K562 (cell line): Measurements from ENCODE around the gene DPEP2NB. TPM values are rescaled to one million over a fixed set of nuclear protein-coding genes. Genes with fewer than 3 reads are reported as not detected.

ENCODE experiments used
- ATAC-seq: fragments of 200-7000 bp; cut with Tn5 transposase; 3 replicates; pipeline ENCODE4 v1.9.1; 2020; ENCODE audit warnings: moderate library complexity
- BruUV-seq: library from RNA; stranded (reverse); fragments of 400-500 nt; replicated peaks from 2 replicates; lab custom pipeline; 2021; lab: Mats Ljungman, UMichigan
- CTCF ChIA-PET: fragments of 300-600 bp; formaldehyde crosslinking; extraction: SDS; loops from one replicate; lab custom pipeline; 2021; ENCODE audit warnings: low intra/inter-chr PET ratio; lab: Yijun Ruan, JAX
- POLR2A ChIA-PET: fragments of 300-600, 350-650 bp; sonication (Branson Sonifier 250); formaldehyde crosslinking; extraction: SDS; loops from one replicate; lab custom pipeline; 2021; ENCODE audit warnings: antibody characterized with exemption, inconsistent platforms; lab: Yijun Ruan, JAX
- DNase-seq, 4 experiments: peaks; one replicate each; pipeline versions ENCODE4 v3.0.0 to v3.0.0-alpha.2; 2011 to 2018; ENCODE audit warnings: low spot score in 3 of 4, mixed read lengths in 3 of 4; ENCODE audit errors: extremely low read depth in 1 of 4
- FAIRE-seq: peaks from 2 replicates; lab custom pipeline; 2011; peaks lifted over from hg19 to GRCh38; lab: Jason Lieb, UNC
- H2AFZ ChIP-seq: 2 replicates; pipeline ENCODE4 v1.6.0; 2011; ENCODE audit warnings: low read depth, low read length, control low read depth, inconsistent platforms
- H3K27ac ChIP-seq: fragments of 200-600 bp; 3 replicates; pipeline ENCODE4 v1.8.0; 2011; ENCODE audit warnings: low read depth, mild to moderate bottlenecking, control low read depth, inconsistent platforms, low read length, moderate library complexity, mixed read lengths; ENCODE audit errors: extremely low read depth
- H3K27me3 ChIP-seq, 2 experiments: fragments of 300-600 bp in 1 of 2; 2 replicates in 1 of 2; 3 replicates in 1 of 2; pipeline versions ENCODE4 v1.6.0 to v1.8.0; 2011; ENCODE audit warnings: inconsistent platforms in 2 of 2, low read length in 2 of 2, mild to moderate bottlenecking in 1 of 2, mixed read lengths in 1 of 2, moderate library complexity in 1 of 2; ENCODE audit not compliant: control insufficient read depth in 2 of 2, insufficient read depth in 2 of 2
- H3K36me3 ChIP-seq: fragments of 300-600 bp; 3 replicates; pipeline ENCODE4 v1.8.0; 2011; ENCODE audit warnings: mild to moderate bottlenecking, low read length, inconsistent platforms; ENCODE audit not compliant: control insufficient read depth, insufficient read depth
- H3K4me1 ChIP-seq, 2 experiments: fragments of 200-600 bp in 1 of 2; replicated peaks in 1 of 2; 2 replicates in 1 of 2; 3 replicates in 1 of 2; pipeline versions ENCODE4 v1.5.1 to v1.8.0; 2011; ENCODE audit warnings: inconsistent platforms in 2 of 2, low read length in 2 of 2, mild to moderate bottlenecking in 1 of 2, mixed read lengths in 1 of 2, moderate library complexity in 1 of 2; ENCODE audit not compliant: control insufficient read depth in 2 of 2, insufficient read depth in 2 of 2
- H3K4me2 ChIP-seq: 2 replicates; pipeline ENCODE4 v1.6.1; 2011; ENCODE audit warnings: low read length, control low read depth, inconsistent platforms, mixed read lengths; ENCODE audit not compliant: insufficient read depth
- H3K4me3 ChIP-seq: fragments of 200-600 bp; sonication (generic), shearing (Covaris generic); 2 replicates; pipeline ENCODE4 v1.5.1; 2016; ENCODE audit warnings: control low read depth, inconsistent platforms
- H3K79me2 ChIP-seq: fragments of 200-600 bp; 3 replicates; pipeline ENCODE4 v1.8.0; 2011; ENCODE audit warnings: low read length, inconsistent platforms; ENCODE audit not compliant: control insufficient read depth, insufficient read depth
- H3K9ac ChIP-seq, 2 experiments: 2 replicates each; pipeline versions ENCODE4 v1.6.0 to v1.6.1; 2011; ENCODE audit warnings: low read depth in 2 of 2, low read length in 2 of 2, control low read depth in 1 of 2, inconsistent platforms in 1 of 2, mild to moderate bottlenecking in 1 of 2, mixed read lengths in 1 of 2; ENCODE audit not compliant: insufficient read depth in 1 of 2
- H3K9me1 ChIP-seq: one replicate; pipeline ENCODE4 v1.6.0; 2011; ENCODE audit warnings: inconsistent platforms, mild to moderate bottlenecking, low read length, moderate library complexity; ENCODE audit not compliant: control insufficient read depth, insufficient read depth
- H3K9me3 ChIP-seq: replicated peaks from 2 replicates; pipeline ENCODE4 v1.5.1; 2011; ENCODE audit warnings: low read depth, low read length, inconsistent platforms; ENCODE audit not compliant: control insufficient read depth, insufficient read depth
- H4K20me1 ChIP-seq: replicated peaks from 2 replicates; pipeline ENCODE4 v1.6.1; 2011; ENCODE audit warnings: low read length, inconsistent platforms, mixed read lengths; ENCODE audit not compliant: control insufficient read depth, insufficient read depth
- NR4A1 ChIP-seq, 2 experiments: fragments of 250-450 bp in 1 of 2; fragments of 450-650 bp in 1 of 2; sonication (Bioruptor Pico) in 1 of 2; IDR thresholded peaks; 2 replicates each; pipeline versions ENCODE4 v1.4.0 to v1.6.1; 2016 to 2020; ENCODE audit warnings: mild to moderate bottlenecking in 2 of 2, missing compliant biosample characterization in 1 of 2, missing genetic modification characterization in 1 of 2, moderate library complexity in 1 of 2
- ZBTB1 ChIP-seq: sonication (generic); formaldehyde crosslinking; IDR thresholded peaks from 2 replicates; pipeline ENCODE4 v1.8.1; 2023; ENCODE audit warnings: missing genetic modification reagents, low read depth, mild to moderate bottlenecking, borderline replicate concordance
- WGBS: fragments of 100-300 bp; shearing (Covaris generic); methylation state at CpG from one replicate; pipeline ENCODE4 v1.1.6; 2016; ENCODE audit warnings: low coverage, mixed read lengths; ENCODE audit not compliant: insufficient coverage; ENCODE audit errors: missing lambda C conversion rate; 5-methylcytosine and 5-hydroxymethylcytosine counted together
- in situ Hi-C: fragments of 300-500 bp; cut with MboI; formaldehyde crosslinking; loops from 4 replicates; pipeline ENCODE4 v1.15.0; 2018; ENCODE audit warnings: inconsistent platforms, mixed read lengths
- intact Hi-C: fragments of 100-400 bp; cut with micrococcal nuclease; formaldehyde crosslinking; loops from 2 replicates; pipeline ENCODE4 v1.14.2; 2022
- polyA plus RNA-seq, 8 experiments: library from polyadenylated mRNA; depleted of rRNA in 4 of 8; stranded (reverse) in 5 of 8; unstranded in 3 of 8; fragments of >200 nt; fragmentation: Nextera tagmentation in 2 of 8; fragmentation: Illumina TruSeq in 1 of 8; extraction: Ambion mirVana in 2 of 8; extraction: Trizol in 1 of 8; gene quantifications; 2 replicates each; pipeline versions ENCODE4 v1.2.1 to v1.2.3, GENCODE V29; 2011 to 2014; ENCODE audit warnings: inconsistent platforms in 1 of 8, missing spikeins in 1 of 8
- total RNA-seq, 7 experiments: library from RNA; depleted of rRNA in 6 of 7; stranded (reverse); fragments of >200 nt in 6 of 7; fragmentation: Illumina TruSeq in 2 of 7; extraction: Trizol in 2 of 7; gene quantifications; 2 replicates each; pipeline versions ENCODE4 v1.2.1 to v1.2.3, GENCODE V29; 2011 to 2021; ENCODE audit warnings: low replicate concordance in 1 of 7
- TF ChIP-seq, protein P1 (sequence below), 2 experiments: fragments of 450-650 bp; IDR thresholded peaks; 2 replicates each; pipeline ENCODE4 v1.6.1; 2016; ENCODE audit warnings: mild to moderate bottlenecking in 2 of 2, borderline replicate concordance in 1 of 2, low read depth in 1 of 2, moderate library complexity in 1 of 2

Gene DPEP2NB
- total and polyA plus RNA-seq, 9 of the 15 experiments (the other 6 are each of a cell fraction or from before 2014, with no cell fraction given): not detected

DNA sequence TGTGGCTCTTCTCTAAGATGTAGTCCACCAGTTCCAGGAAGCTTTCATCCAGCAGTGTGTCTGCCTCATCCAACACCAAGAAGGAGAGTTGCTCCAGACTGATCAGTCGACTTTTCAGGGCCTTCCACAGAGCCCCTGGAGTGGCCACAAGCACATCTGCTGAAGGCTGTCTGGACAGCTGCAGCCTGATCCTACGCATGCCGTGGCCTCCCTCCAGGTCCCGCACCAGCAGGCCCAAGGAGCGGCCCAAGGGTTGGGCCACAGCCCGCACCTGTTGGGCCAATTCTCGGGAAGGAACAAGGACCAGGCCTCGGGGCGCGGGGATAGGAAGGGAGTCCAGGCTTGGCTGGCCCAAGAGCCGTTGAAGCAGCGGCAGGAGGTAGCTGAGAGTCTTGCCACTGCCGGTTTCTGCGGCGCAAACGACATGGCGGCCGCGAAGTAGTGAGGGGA lies 6.6 kb upstream of the DPEP2NB start (continued):
- TF ChIP-seq NR4A1 (CRISPR knock-in tag; IDR thresholded peaks at IDR 0.05): no peak
- TF ChIP-seq NR4A1 (tag; IDR thresholded peaks at IDR 0.05): no peak

DNA sequence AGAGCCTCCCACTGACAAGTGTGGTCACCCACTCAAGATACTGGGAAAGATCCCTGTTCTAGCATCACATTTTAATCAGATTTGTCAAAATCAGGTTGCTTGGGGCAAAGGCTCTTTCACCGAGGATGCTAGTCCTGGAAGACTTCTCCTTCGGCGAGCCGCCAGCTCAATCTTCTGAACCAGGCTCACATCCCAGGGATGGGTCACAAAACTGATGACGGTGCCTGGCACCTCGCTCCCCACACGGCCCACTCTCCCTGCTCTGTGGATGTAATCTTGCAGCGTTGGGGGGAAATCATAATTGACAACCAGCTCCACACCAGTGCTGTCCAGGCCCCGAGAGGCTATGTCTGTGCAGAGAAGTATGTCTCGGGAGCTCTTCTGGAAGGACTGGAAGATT lies 5.8 kb upstream of the DPEP2NB start:
- WGBS: 94% methylated on average over 10 of the region's 10 CpGs
- no peak for ATAC-seq
- intact Hi-C loops: no loop called here
- Histone ChIP-seq H2AFZ (no peak overlapping the region), H3K4me1 (peaks cover 8 to 27% of the 10 kb centered on the region in 2 experiments; a peak in 4 of 5 replicates), H4K20me1 (no peaks in the 10 kb centered on the region; the same call in 1 of the 2 replicates), H3K9ac (peak overlapping the region; percentile 90 to 100; a peak in 3 of 4 replicates), H3K9me3 (no peaks in the 10 kb centered on the region), H3K36me3 (peaks cover 26% of the 10 kb centered on the region), H3K27me3 (no peaks in the 10 kb centered on the region), H3K4me2 (peak overlapping the region; percentile 94), H3K4me3 (peak overlapping the region; percentile 88), H3K9me1 (no peaks in the 10 kb centered on the region), H3K79me2 (peaks cover 42% of the 10 kb centered on the region), H3K27ac (no peak overlapping the region)
- in situ Hi-C loops: no loop called here
- BruUV-seq: no TSS peak
- no peak for FAIRE-seq
- CTCF ChIA-PET: no interaction called here
- TF ChIP-seq, protein P1, sequence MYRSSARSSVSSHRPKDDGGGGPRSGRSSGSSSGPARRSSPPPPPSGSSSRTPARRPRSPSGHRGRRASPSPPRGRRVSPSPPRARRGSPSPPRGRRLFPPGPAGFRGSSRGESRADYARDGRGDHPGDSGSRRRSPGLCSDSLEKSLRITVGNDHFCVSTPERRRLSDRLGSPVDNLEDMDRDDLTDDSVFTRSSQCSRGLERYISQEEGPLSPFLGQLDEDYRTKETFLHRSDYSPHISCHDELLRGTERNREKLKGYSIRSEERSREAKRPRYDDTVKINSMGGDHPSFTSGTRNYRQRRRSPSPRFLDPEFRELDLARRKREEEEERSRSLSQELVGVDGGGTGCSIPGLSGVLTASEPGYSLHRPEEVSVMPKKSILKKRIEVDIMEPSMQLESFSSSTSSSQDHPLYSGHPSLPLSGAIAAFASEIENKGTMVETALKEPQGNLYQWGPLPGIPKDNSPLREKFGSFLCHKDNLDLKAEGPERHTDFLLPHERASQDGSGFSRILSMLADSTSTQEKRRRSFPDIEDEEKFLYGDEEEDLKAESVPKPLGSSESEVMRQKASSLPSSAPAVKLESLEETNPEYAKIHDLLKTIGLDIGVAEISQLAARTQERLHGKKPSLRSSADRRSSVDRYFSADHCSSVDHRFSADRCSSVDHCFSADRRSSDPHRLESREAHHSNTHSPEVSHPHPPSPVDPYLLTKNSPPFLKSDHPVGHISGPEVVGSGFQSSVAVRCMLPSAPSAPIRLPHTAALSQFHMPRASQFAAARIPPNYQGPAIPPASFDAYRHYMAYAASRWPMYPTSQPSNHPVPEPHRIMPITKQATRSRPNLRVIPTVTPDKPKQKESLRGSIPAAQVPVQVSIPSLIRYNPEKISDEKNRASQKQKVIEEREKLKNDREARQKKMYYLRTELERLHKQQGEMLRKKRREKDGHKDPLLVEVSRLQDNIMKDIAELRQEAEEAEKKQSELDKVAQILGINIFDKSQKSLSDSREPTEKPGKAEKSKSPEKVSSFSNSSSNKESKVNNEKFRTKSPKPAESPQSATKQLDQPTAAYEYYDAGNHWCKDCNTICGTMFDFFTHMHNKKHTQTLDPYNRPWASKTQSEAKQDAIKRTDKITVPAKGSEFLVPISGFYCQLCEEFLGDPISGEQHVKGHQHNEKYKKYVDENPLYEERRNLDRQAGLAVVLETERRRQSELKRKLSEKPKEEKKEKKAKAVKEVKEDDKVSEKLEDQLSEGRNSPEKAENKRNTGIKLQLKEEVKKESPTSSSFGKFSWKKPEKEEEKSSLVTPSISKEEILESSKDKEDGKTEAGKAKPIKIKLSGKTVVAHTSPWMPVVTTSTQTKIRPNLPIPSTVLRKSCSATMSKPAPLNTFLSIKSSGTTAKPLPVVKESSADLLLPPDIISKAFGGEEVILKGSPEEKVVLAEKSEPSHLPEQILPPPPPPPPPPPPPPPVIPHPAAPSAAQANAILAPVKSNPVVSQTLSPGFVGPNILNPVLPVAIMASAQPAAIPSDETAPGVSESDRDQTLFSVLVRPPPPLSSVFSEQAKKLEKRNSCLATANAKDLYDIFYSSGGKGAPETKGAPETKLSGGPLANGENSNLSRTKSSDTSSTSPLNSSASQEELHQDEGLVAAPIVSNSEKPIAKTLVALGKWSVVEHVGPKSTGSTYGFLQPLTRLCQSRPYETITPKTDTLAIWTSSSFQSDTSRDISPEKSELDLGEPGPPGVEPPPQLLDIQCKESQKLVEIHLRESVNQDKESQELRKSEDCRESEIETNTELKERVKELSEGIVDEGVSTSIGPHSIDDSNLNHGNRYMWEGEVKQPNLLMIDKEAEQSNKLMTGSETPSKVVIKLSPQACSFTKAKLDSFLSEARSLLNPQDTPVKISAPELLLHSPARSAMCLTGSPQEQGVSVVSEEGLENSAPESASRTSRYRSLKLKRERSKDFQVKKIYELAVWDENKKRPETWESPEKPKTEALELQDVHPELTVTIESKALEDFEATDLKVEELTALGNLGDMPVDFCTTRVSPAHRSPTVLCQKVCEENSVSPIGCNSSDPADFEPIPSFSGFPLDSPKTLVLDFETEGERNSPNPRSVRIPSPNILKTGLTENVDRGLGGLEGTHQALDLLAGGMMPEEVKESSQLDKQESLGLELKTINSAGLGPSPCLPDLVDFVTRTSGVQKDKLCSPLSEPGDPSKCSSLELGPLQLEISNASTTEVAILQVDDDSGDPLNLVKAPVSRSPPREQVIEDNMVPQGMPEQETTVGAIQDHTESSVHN (IDR thresholded peaks at IDR 0.05; ENCODE audit: borderline replicate concordance in 1 of 2, low read depth in 1 of 2): no peak
- 0 out of 2 replicates have a peak, but pooled peaks have one; percentile 33 for TF ChIP-seq ZBTB1 (CRISPR knock-in tag)
- DNase-seq: no peak
- POLR2A ChIA-PET: interaction anchor here (0.6 to 2.6 kb wide), 8 partner anchors 8 to 349 kb away, joined by 3 to 13 read pairs (median 4); partner anchors contain the start of genes RANBP10 and TSNAXIP1
